Activated T-helper 1 cell treated with anti-CD3 and anti-CD28 coated beads, Interleukin-2, amount 50 U/mL, for 16 hours (primary cell): Measurements from ENCODE around the gene ANKRD65.

ENCODE experiments used
- DNase-seq, 2 donors: peaks; one replicate each; pipeline ENCODE4 v3.0.0-alpha.2; 2020; ENCODE audit warnings: low read depth in 1 of 2, low spot score in 1 of 2

Gene ANKRD65

GRCh38 chr1:1442069-1442770, 21.1 kb upstream of the ANKRD65 start:
- no peak for DNase-seq

- peak; percentile 15 to 49 for DNase-seq
Measured at GRCh38 chr1:1441002-1441888, 20.2 kb upstream of the ANKRD65 start.

- no peak for DNase-seq
Measured at GRCh38 chr1:1440262-1441001, 19.4 kb upstream of the ANKRD65 start.

GRCh38 chr1:1439546-1440261, 18.6 kb upstream of the ANKRD65 start:
- DNase-seq: no peak

GRCh38 chr1:1438531-1439381, 17.7 kb upstream of the ANKRD65 start:
- DNase-seq: no peak

GRCh38 chr1:1437904-1438376, 16.9 kb upstream of the ANKRD65 start:
- no peak for DNase-seq

- DNase-seq: no peak
Measured at GRCh38 chr1:1437033-1437903, 16.2 kb upstream of the ANKRD65 start.

GRCh38 chr1:1436630-1437032, 15.6 kb upstream of the ANKRD65 start:
- no peak for DNase-seq

- no peak for DNase-seq
Measured at GRCh38 chr1:1435911-1436629, 15.0 kb upstream of the ANKRD65 start.

GRCh38 chr1:1435106-1435903, 14.2 kb upstream of the ANKRD65 start, which contains the start of gene VWA1:
TSS of gene VWA1 (plus strand) at chr1:1435690. CDS start at chr1:1435749, 59 bp downstream.
- peak in 1 of 2 donors; percentile 46 for DNase-seq

GRCh38 chr1:1434824-1435105, 13.7 kb upstream of the ANKRD65 start:
- DNase-seq: no peak

GRCh38 chr1:1434131-1434823, 13.2 kb upstream of the ANKRD65 start:
- no peak for DNase-seq

GRCh38 chr1:1433804-1434130, 12.7 kb upstream of the ANKRD65 start:
- DNase-seq: no peak

GRCh38 chr1:1432951-1433803, 12.1 kb upstream of the ANKRD65 start:
- no peak for DNase-seq

- DNase-seq: no peak
Measured at GRCh38 chr1:1432274-1432950, 11.3 kb upstream of the ANKRD65 start.

- DNase-seq: no peak
Measured at GRCh38 chr1:1431845-1432273, 10.8 kb upstream of the ANKRD65 start.
